SKM-1 treated with dmso at 0.1 percent for 144 hours (cell line): ENCODE data around the gene CFHR3.
"Not testable (repeated sequence)": the region's sequence is repeated elsewhere in the genome, so short reads cannot be mapped to it uniquely, and the experiment has no call there.

Experiments
- DNase-seq: peaks from one replicate; lab custom pipeline; 2025; ENCODE audit not compliant: unreplicated experiment; lab: John Stamatoyannopoulos, UW

The CFHR3 gene

DNA sequence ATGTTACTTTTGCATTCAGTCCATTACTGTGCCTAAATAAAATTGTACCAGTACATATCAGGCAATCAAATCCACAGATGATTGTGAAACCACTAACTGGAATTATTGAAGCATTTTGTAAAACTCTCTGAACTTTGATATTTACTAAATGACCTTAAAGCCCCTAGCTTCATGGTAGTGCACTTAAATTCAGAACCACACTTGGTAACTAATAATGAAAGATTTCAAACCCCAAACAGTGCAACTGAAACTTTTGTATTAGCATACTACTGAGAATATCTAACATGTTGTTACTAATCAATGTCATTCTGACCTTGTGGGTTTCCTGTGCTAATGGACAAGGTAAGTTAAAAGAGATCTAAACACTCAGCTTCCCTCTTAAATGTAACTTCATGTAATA lies at the start of gene CFHR3:
Gene CFHR3, plus strand, starts transcription at position 238 of the 400 bp plus-strand sequence. Its CDS starts 47 bp downstream, at position 285.
- DNase-seq: no peak

DNA sequence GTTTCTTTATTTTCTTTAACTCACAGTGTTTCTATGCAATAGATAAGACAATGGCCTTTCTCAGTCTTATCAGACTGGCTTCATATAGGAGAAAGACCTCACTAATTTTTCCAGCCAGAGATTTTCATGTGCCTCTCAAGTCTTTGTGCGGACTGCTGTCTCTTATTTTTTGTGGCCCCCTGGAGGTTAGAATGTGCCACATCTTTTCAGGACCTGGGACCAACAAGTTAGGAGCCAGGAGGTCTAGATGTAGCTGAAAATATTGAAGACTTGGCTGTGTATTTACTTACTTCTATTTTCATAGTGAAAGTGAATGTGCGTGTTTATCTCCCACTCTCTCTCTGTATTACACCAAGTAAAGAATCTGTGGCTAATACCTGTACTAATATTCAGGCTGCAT lies 42.1 kb upstream of the CFHR3 start:
- no peak for DNase-seq

GRCh38 chr1:196733091-196733970 lies 41.3 kb upstream of the CFHR3 start:
- DNase-seq: no peak

- no peak for DNase-seq
Observed at GRCh38 chr1:196734006-196734405, 40.6 kb upstream of the CFHR3 start.

DNA sequence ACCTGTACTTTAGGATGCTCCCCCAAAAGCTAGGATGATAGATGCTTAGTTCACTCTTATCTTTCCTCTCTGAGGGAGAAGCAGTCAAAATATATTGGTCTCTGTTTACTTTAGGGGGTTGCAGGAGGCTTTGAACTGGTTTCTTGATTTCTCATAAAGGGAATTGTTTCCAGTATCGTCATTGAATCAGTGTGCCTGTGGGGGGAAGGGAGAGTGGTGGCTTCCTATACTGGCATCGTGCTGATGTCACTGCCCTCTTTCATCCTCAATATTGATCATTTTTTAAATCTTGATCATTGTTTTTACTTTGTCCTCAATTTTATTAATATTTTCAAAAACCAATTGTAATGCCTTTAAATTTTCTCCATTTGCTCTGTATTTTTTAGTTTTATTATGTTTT lies 40.2 kb upstream of the CFHR3 start:
- DNase-seq: no peak

DNA sequence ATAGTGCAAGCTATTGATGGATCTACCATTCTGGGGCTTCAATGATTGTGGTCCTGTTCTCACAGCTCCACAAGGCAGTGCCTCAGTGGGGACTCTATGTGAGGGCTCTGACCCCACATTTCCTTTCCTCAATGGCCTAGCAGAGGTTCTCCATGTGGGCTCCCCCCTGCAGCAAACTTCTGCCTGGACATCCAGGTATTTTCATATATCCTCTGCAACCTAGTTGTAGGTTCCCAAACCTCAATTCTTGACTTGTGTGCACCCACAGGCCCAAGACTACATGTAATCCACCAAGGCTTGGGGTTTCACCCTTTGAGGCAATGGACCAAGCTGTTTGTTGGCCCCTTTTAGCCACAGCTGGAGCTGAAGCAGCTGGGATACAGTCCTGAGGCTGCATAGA lies 35.9 kb upstream of the CFHR3 start:
- no peak for DNase-seq

GRCh38 chr1:196743244-196743643 lies 31.4 kb upstream of the CFHR3 start:
- peak; percentile 51 for DNase-seq

DNA sequence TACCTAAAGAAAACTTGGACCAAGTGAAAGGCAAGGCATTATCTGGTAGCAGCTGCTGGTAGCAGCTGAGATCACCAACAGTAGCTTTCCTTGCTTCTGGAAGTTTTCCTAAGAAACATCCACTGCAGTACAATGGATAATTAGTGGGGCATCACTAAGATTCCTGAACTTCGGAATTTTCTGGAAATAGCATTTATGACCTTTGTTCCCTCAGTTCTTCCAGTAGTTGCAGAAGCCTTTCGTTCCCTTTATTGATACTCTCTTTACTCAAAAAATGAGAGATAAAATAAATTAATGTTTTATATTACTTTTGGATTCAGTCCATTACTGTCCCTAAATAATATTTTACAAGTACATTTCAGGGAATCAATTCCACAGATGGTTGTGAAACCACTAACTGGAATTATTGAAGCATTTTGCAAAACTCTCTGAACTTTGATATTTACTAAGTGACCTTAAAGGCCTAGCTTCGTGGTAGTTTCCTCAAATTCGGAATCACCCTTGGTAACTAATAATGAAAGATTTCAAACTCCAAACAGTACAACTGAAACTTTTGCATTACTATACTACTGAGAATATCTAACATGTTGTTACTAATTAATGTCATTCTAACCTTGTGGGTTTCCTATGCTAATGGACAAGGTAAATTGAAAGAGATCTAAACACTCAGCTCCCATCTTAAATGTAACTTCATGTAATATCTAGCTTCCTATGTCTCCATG lies 9.5 kb upstream of the CFHR3 start:
- DNase-seq: not testable (repeated sequence)

GRCh38 chr1:196769823-196770222 lies 4.8 kb upstream of the CFHR3 start:
- DNase-seq: not testable (repeated sequence)

- no peak for DNase-seq
Observed at GRCh38 chr1:196773713-196774112, 927 bp upstream of the CFHR3 start.

- DNase-seq: no peak
Observed at GRCh38 chr1:196774175-196774574, 465 bp upstream of the CFHR3 start.

DNA sequence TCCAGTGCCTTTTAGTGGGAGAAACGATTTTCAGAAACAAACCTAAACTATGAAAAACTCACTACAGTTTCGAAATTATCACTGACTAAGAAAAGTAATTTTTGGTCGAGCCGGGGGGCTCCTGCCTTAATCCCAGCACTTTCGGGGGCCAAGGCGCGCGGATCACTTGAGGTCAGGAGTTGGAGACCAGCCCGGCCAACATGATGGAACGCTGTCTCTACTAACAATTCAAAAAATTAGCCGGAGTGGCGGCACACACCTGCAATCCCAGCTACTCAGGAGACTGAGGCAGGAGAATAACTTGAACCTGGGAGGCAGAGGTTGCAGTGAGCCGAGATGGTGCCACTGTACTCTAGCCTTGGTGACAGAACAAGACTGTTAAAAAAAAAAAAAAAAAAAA lies 3.0 kb downstream of the CFHR3 start:
- no peak for DNase-seq

- no peak for DNase-seq
Observed at GRCh38 chr1:196779093-196779492, 4.5 kb downstream of the CFHR3 start.

DNA sequence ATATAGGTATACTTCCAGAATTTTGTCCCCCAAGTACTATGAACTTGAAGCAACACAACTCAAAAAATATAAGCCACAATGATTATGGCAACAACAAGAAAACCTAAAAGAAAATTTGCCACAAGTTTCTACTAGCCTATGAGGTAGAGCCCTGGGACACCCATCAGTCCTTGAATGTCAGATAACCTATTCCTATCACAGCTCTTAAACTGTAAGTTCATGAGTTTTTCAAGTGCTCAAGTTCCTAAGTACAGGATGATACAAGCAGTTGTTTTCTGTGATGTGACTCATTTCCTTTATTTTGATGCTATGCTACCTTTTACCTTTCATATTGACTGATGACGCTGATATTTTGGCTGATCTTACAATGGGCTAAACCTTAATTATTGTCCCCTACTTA lies 16.6 kb downstream of the CFHR3 start:
- DNase-seq: not testable (repeated sequence)

DNA sequence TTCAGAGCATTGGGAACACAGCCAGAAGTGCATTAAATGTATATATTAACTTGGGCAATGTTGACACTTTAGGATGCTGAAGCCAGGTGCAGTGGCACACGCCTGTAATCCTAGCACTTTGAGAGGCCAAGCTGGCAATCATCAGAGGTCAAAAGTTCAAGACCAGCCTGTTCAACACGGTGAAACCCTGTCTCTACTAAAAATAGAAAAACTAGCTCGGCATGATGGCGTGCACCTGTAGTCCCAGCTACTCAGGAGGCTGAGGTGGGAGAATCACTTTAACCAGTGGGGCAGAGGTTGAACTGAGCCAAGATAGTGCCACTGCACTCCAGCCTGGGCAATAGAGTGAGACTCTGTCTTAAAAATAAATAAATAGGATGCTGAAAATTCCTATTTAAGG lies 19.5 kb downstream of the CFHR3 start:
- DNase-seq: not testable (repeated sequence)

DNA sequence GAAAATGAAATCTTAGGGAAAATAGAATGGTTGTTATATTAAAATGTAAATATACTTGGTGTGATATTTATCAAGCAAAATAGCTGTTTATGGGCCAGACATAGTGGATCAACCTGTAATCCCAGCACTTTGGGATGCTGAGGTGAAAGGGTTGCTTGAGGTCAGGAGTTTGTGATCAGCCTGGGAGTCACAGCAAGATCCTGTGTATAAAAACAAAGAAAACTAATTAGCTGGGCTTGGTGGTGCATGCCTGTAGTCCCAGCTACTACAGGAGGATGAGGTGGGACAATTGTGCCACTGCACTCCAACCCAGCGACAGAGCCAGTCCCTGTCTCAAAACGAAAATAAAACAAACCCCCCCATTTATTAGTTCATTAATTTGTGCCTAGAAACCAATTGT lies 23.3 kb downstream of the CFHR3 start:
- no peak for DNase-seq

- DNase-seq: not testable (repeated sequence)
Observed at GRCh38 chr1:196801920-196802319, 27.3 kb downstream of the CFHR3 start.

- no peak for DNase-seq
Observed at GRCh38 chr1:196808529-196809235, 34.0 kb downstream of the CFHR3 start.

- not testable (repeated sequence) for DNase-seq
Observed at GRCh38 chr1:196817442-196817841, 42.8 kb downstream of the CFHR3 start.

GRCh38 chr1:196819531-196819930 lies 44.9 kb downstream of the CFHR3 start, which contains the start of gene CFHR1:
CFHR1 (plus strand) TSS chr1:196819731; CDS start chr1:196819845, 114 bp downstream.
- DNase-seq: not testable (repeated sequence)

GRCh38 chr1:196827860-196828259 lies 53.2 kb downstream of the CFHR3 start:
- peak; percentile 34 for DNase-seq
